Measurements from ENCODE around the gene STRIP1. TPM values are rescaled to one million over a fixed set of nuclear protein-coding genes. Genes with fewer than 3 reads are reported as not detected.

Gene STRIP1
- total RNA-seq, 4 donors from 2014 or later: 25.9 to 44.4 (median 34.8) TPM

DNA sequence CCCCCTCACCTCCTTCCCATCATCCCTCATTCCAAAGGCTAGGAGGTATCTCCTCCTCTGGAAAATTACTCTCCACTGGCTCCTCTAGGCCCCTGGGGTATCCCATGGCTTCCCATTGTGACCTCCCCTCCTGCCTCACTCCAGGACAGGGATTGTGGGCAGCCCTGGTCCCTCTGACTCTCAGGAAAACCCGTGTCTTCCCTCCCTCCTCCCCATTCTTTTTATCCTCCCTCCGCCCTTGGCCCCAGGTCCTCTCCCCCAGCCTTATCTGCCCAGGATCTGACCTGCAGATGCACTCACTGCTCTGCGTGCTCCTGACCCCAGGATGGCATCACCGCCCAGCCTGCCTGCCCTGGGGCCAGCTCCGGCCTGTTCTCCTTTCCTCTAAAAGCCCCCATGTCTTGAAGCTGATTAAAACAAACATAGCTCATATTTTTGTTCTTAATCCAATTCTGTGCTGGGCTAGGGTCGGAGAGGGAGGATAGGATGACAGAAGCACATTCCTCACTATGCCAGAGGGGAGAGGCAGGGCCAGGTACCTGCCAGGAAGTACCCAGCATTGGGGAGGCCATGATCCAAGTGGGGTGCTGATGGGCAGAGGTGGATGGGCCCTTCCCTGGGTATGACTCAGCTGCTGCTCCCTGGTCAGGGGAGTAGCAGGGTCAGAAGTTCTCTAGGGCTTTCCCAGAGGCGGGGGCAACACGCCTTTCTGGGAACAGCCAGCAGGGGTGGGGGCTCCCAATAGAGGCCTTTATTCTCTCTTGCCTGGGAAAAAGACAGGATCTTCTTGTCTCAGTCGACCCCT is 64.0 kb downstream of the STRIP1 start:
- DNase-seq: no peak
- intact Hi-C loops (cut with DNase I): no loop called here
- Histone ChIP-seq H3K27me3 (peaks cover 0 to 62% (median 0%) of the 10 kb centered on the region in 4 donors), H3K36me3 (no peaks in the 10 kb centered on the region), H3K27ac (no peak overlapping the region), H3K9me3 (no peaks in the 10 kb centered on the region), H3K4me1 (peaks cover 0 to 9% (median 0%) of the 10 kb centered on the region in 3 donors), H3K4me3 (no peak overlapping the region)
- WGBS, 2 donors: 59 to 68% methylated on average over 9 of the region's 9 CpGs
- TF ChIP-seq POLR2A (IDR thresholded peaks at IDR 0.05): no peak
- TF ChIP-seq, protein P1, sequence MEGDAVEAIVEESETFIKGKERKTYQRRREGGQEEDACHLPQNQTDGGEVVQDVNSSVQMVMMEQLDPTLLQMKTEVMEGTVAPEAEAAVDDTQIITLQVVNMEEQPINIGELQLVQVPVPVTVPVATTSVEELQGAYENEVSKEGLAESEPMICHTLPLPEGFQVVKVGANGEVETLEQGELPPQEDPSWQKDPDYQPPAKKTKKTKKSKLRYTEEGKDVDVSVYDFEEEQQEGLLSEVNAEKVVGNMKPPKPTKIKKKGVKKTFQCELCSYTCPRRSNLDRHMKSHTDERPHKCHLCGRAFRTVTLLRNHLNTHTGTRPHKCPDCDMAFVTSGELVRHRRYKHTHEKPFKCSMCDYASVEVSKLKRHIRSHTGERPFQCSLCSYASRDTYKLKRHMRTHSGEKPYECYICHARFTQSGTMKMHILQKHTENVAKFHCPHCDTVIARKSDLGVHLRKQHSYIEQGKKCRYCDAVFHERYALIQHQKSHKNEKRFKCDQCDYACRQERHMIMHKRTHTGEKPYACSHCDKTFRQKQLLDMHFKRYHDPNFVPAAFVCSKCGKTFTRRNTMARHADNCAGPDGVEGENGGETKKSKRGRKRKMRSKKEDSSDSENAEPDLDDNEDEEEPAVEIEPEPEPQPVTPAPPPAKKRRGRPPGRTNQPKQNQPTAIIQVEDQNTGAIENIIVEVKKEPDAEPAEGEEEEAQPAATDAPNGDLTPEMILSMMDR (IDR thresholded peaks at IDR 0.05): no peak

DNA sequence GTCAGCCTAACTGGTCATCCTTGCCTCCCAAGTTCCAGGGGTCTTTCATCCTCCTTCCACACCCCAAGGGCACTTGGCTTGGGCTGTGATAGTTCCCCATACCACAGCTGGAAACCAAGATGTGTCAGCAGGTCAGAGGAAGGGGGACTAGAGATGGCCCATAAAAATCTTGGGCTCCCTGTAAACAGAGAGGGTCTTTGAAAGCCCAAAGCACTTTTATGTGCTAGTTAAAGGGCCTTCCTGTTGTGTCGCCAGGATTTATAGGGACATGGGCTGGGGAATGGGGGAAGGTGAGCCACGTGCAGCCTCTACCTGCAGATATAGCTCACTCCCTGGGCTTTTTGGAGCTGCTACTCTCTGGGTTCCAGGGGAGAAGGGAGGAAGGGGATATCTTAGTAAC is 65.9 kb downstream of the STRIP1 start:
- Histone ChIP-seq H3K36me3 (no peaks in the 10 kb centered on the region), H3K9me3 (no peaks in the 10 kb centered on the region), H3K27me3 (peaks cover 0 to 43% (median 0%) of the 10 kb centered on the region in 4 donors), H3K27ac (no peak overlapping the region), H3K4me1 (peaks cover 0 to 9% (median 0%) of the 10 kb centered on the region in 3 donors), H3K4me3 (no peak overlapping the region)
- WGBS, 2 donors: 71 to 86% methylated on average over 2 of the region's 2 CpGs
- TF ChIP-seq POLR2A (IDR thresholded peaks at IDR 0.05): no peak
- TF ChIP-seq, protein P1 (IDR thresholded peaks at IDR 0.05): no peak
- intact Hi-C loops (cut with DNase I): no loop called here
- DNase-seq: no peak

DNA sequence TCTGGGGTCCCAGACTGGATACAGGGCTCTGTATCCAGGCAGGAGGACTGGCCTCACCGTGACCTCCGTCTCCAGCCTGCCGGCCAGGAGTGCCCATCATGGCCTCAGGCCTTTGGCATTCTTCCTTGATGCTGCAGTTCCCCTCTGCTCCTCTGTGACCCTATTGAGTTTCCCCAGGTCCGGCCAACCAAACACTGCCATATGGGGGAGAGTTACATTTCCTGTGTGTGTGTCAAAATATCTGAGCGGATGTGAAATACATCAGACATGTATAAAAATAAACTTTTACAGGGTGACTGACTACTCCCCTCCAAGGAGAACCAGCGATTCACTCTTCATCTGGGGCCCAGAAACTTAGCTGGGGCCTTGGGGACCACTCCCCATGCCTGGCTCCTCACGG is 67.7 kb downstream of the STRIP1 start:
- intact Hi-C loops (cut with DNase I): no loop called here
- WGBS, 2 donors: 28 to 53% methylated on average over 4 to 7 of the region's 7 CpGs
- Histone ChIP-seq H3K27me3 (peaks cover 0 to 28% (median 0%) of the 10 kb centered on the region in 4 donors), H3K27ac (no peak overlapping the region), H3K36me3 (no peaks in the 10 kb centered on the region), H3K4me3 (no peak overlapping the region), H3K9me3 (no peaks in the 10 kb centered on the region), H3K4me1 (peaks cover 0 to 9% (median 0%) of the 10 kb centered on the region in 3 donors)
- no peak for DNase-seq
- no peak for TF ChIP-seq POLR2A (IDR thresholded peaks at IDR 0.05)
- TF ChIP-seq, protein P1 (IDR thresholded peaks at IDR 0.05): no peak

Other genes with a start within 250 kb of the STRIP1 start
- gene CSF1, start 123.8 kb upstream of the STRIP1 start, total RNA-seq: 10 to 100 TPM in 3 of 4 donors, 1 to 10 TPM in 1; 7.6 to 34.8 (median 15.9) TPM
- 10 to 100 TPM; 49.7 to 60.3 (median 53.0) TPM for gene AHCYL1, start 49.9 kb upstream of the STRIP1 start, total RNA-seq
- under 1 TPM in 1 of 4 donors, not detected in 3; 0.57 TPM for gene ALX3, start 36.0 kb downstream of the STRIP1 start, total RNA-seq
- under 1 TPM in 1 of 4 donors, not detected in 3; 0.59 TPM for gene UBL4B, start 77.8 kb downstream of the STRIP1 start, total RNA-seq
- gene SLC6A17, start 115.9 kb downstream of the STRIP1 start, total RNA-seq: under 1 TPM; 0.11 to 0.29 (median 0.23) TPM
- gene KCNC4, start 175.7 kb downstream of the STRIP1 start, total RNA-seq: 10 to 100 TPM in 1 of 4 donors, 1 to 10 TPM in 3; 4.2 to 10.9 (median 6.5) TPM